IMR-90 (cell line): ENCODE measurements around the gene RGMA. TPM values are rescaled to one million over a fixed set of nuclear protein-coding genes. Genes with fewer than 3 reads are reported as not detected.

Experiments
- ATAC-seq: fragments of 200-7000 bp; cut with Tn5 transposase; 2 replicates; pipeline ENCODE4 v1.9.1; 2020; ENCODE audit warnings: low read depth, mild to moderate bottlenecking, moderate library complexity
- BruUV-seq: library from RNA; stranded (reverse); fragments of 400-500 nt; replicated peaks from 2 replicates; lab custom pipeline; 2021; lab: Mats Ljungman, UMichigan
- CTCF ChIA-PET: fragments of 300-600 bp; formaldehyde crosslinking; extraction: SDS; loops from one replicate; lab custom pipeline; 2021; ENCODE audit warnings: antibody characterized with exemption; lab: Yijun Ruan, JAX
- POLR2A ChIA-PET: fragments of 300-600 bp; sonication (Branson Sonifier 250); formaldehyde crosslinking; loops from one replicate; lab custom pipeline; 2022; ENCODE audit warnings: antibody characterized with exemption; ENCODE audit not compliant: unreplicated experiment; lab: Charles Lee
- DNase-seq: peaks from one replicate; pipeline ENCODE4 v3.0.0; 2013
- H2AFZ ChIP-seq: replicated peaks from 2 replicates; pipeline ENCODE3; 2013; ENCODE audit warnings: low read length, mild to moderate bottlenecking; ENCODE audit not compliant: poor library complexity
- H2AK5ac ChIP-seq: 2 replicates; pipeline ENCODE4 v1.6.1; 2013; ENCODE audit warnings: low read depth, low read length, inconsistent platforms
- H2AK9ac ChIP-seq: replicated peaks from 2 replicates; pipeline ENCODE3; 2013; ENCODE audit warnings: mild to moderate bottlenecking, low read depth, low read length, moderate library complexity; ENCODE audit not compliant: poor library complexity
- H2BK120ac ChIP-seq: 2 replicates; pipeline ENCODE4 v1.6.1; 2013; ENCODE audit warnings: low read depth, low read length, inconsistent platforms
- H2BK15ac ChIP-seq: 3 replicates; pipeline ENCODE4 v1.6.1; 2013; ENCODE audit warnings: low read depth, low read length, inconsistent platforms
- H2BK20ac ChIP-seq: 2 replicates; pipeline ENCODE4 v1.6.1; 2013; ENCODE audit warnings: low read depth, mild to moderate bottlenecking, inconsistent platforms, low read length, moderate library complexity
- H2BK5ac ChIP-seq: 2 replicates; pipeline ENCODE4 v1.6.1; 2013; ENCODE audit warnings: mild to moderate bottlenecking, low read depth, low read length, inconsistent platforms; ENCODE audit not compliant: poor library complexity, severe bottlenecking
- H3K14ac ChIP-seq: replicated peaks from 2 replicates; pipeline ENCODE4 v1.6.1; 2013; ENCODE audit warnings: low read depth, low read length, inconsistent platforms
- H3K18ac ChIP-seq: 2 replicates; pipeline ENCODE4 v1.6.1; 2013; ENCODE audit warnings: low read depth, low read length, control low read depth
- H3K23ac ChIP-seq: 2 replicates; pipeline ENCODE4 v1.6.1; 2013; ENCODE audit warnings: low read depth, low read length, inconsistent platforms
- H3K27ac ChIP-seq: 2 replicates; pipeline ENCODE4 v1.5.1; 2013; ENCODE audit warnings: mild to moderate bottlenecking, control low read depth, low read length; ENCODE audit not compliant: insufficient read depth
- H3K27me3 ChIP-seq: 2 replicates; pipeline ENCODE4 v1.6.1; 2013; ENCODE audit warnings: low read length; ENCODE audit not compliant: control insufficient read depth, insufficient read depth
- H3K36me3 ChIP-seq: 2 replicates; pipeline ENCODE4 v1.6.1; 2013; ENCODE audit warnings: low read length, mixed read lengths; ENCODE audit not compliant: control insufficient read depth, insufficient read depth
- H3K4ac ChIP-seq: 2 replicates; pipeline ENCODE4 v1.6.1; 2013; ENCODE audit warnings: low read depth, low read length, inconsistent platforms
- H3K4me1 ChIP-seq: 2 replicates; pipeline ENCODE4 v1.6.1; 2013; ENCODE audit warnings: low read length, mixed read lengths; ENCODE audit not compliant: control insufficient read depth, insufficient read depth
- H3K4me2 ChIP-seq: 2 replicates; pipeline ENCODE4 v1.6.1; 2013; ENCODE audit warnings: low read depth, mild to moderate bottlenecking, control low read depth, low read length, moderate library complexity
- H3K4me3 ChIP-seq: 2 replicates; pipeline ENCODE4 v1.5.1; 2013; ENCODE audit warnings: low read depth, mild to moderate bottlenecking, control low read depth, low read length, moderate library complexity; ENCODE audit not compliant: insufficient read depth
- H3K56ac ChIP-seq: 2 replicates; pipeline ENCODE4 v1.6.1; 2013; ENCODE audit warnings: low read length, inconsistent platforms; ENCODE audit not compliant: insufficient read depth; ENCODE audit errors: extremely low read depth
- H3K79me1 ChIP-seq, 2 experiments: 2 replicates each; pipeline ENCODE4 v1.6.1; 2013; ENCODE audit warnings: low read length in 2 of 2, inconsistent platforms in 1 of 2, low read depth in 1 of 2
- H3K9ac ChIP-seq: 2 replicates; pipeline ENCODE4 v1.6.1; 2013; ENCODE audit warnings: low read depth, low read length, control low read depth
- H3K9me1 ChIP-seq: 2 replicates; pipeline ENCODE4 v1.6.1; 2013; ENCODE audit warnings: low read length, inconsistent platforms; ENCODE audit not compliant: insufficient read depth
- H3K9me3 ChIP-seq: 2 replicates; pipeline ENCODE4 v1.6.1; 2013; ENCODE audit warnings: low read length; ENCODE audit not compliant: control insufficient read depth, insufficient read depth
- H4K20me1 ChIP-seq: 2 replicates; pipeline ENCODE4 v1.6.1; 2013; ENCODE audit warnings: low read length, inconsistent platforms; ENCODE audit not compliant: insufficient read depth
- H4K5ac ChIP-seq: 2 replicates; pipeline ENCODE4 v1.6.1; 2013; ENCODE audit warnings: mild to moderate bottlenecking, low read depth, low read length, control low read depth
- H4K8ac ChIP-seq, 2 experiments: 2 replicates each; pipeline ENCODE4 v1.6.1; 2013; ENCODE audit warnings: low read depth in 2 of 2, low read length in 2 of 2, control low read depth in 1 of 2, inconsistent platforms in 1 of 2
- H4K91ac ChIP-seq: 2 replicates; pipeline ENCODE4 v1.6.1; 2013; ENCODE audit warnings: low read depth, low read length, inconsistent platforms; ENCODE audit not compliant: insufficient read depth
- NFE2L2 ChIP-seq: fragments of 150-350 bp; IDR thresholded peaks from 2 replicates; pipeline ENCODE4 v1.6.1; 2016; ENCODE audit warnings: low read depth, mild to moderate bottlenecking, low read length
- RFX5 ChIP-seq: IDR thresholded peaks from 2 replicates; pipeline ENCODE4 v1.8.0; 2012; ENCODE audit warnings: low read depth, mild to moderate bottlenecking, low read length, moderate library complexity
- SMC3 ChIP-seq: fragments of 150-350 bp; IDR thresholded peaks from 2 replicates; pipeline ENCODE4 v1.6.1; 2016; ENCODE audit warnings: low read depth, mild to moderate bottlenecking, antibody characterized with exemption, low read length, moderate library complexity
- WGBS, 2 experiments: methylation state at CpG; one replicate each; pipeline versions ENCODE4 v1.1.5 to v1.1.7; 2013; ENCODE audit warnings: missing lambda C conversion rate in 2 of 2; ENCODE audit not compliant: insufficient read length in 1 of 2; ENCODE audit errors: extremely low coverage in 2 of 2; 5-methylcytosine and 5-hydroxymethylcytosine counted together
- dilution Hi-C: fragments of 300-500 bp; cut with HindIII; formaldehyde crosslinking; loops from one replicate; pipeline ENCODE4 v1.14.3; 2018; ENCODE audit warnings: low sequenced_read_pairs; ENCODE audit not compliant: unreplicated experiment
- in situ Hi-C: fragments of 300-500 bp; cut with MboI; formaldehyde crosslinking; loops from 3 replicates; pipeline ENCODE4 v1.14.3; 2019; ENCODE audit warnings: low sequenced_read_pairs, inconsistent platforms, mixed read lengths
- intact Hi-C: fragments of 100-400 bp; cut with micrococcal nuclease; formaldehyde crosslinking; loops from 2 replicates; pipeline ENCODE4 v1.10.0; 2022
- polyA plus RNA-seq, 3 experiments: library from polyadenylated mRNA; depleted of rRNA; stranded (reverse); fragments of >200 nt; gene quantifications; 2 replicates each; pipeline ENCODE4 v1.2.3, GENCODE V29; 2012; ENCODE audit warnings: low replicate concordance in 1 of 3
- total RNA-seq: library from RNA; depleted of rRNA; stranded (reverse); fragments of >200 nt; gene quantifications from 2 replicates; pipeline ENCODE4 v1.2.3, GENCODE V29; 2012

RGMA gene
- total and polyA plus RNA-seq, 2 of the 4 experiments (the other 2 are of a cell fraction), result 0.18 to 0.26 TPM

GRCh38 chr15:93019090-93019489, 69.9 kb downstream of the RGMA start:
- Histone ChIP-seq H2AFZ (no peak overlapping the region), H2BK5ac (no peak overlapping the region), H3K79me1 (peaks cover 26 to 39% of the 10 kb centered on the region in 2 experiments), H2BK15ac (no peak overlapping the region), H2BK120ac (no peak overlapping the region), H4K20me1 (peaks cover 15% of the 10 kb centered on the region; the same call in 1 of the 2 replicates), H4K8ac (no peak overlapping the region), H3K4me2 (no peak overlapping the region), H3K27ac (no peak overlapping the region), H3K4me3 (no peak overlapping the region), H3K56ac (no peak overlapping the region), H3K23ac (no peak overlapping the region), H3K36me3 (peaks cover 58% of the 10 kb centered on the region), H2AK9ac (no peak overlapping the region), H3K4me1 (no peaks in the 10 kb centered on the region), H3K9me3 (no peaks in the 10 kb centered on the region), H3K14ac (no peak overlapping the region), H3K27me3 (no peaks in the 10 kb centered on the region), H4K91ac (no peak overlapping the region), H3K4ac (no peak overlapping the region), H3K9me1 (peaks cover 6% of the 10 kb centered on the region; the same call in 1 of the 2 replicates), H3K9ac (no peak overlapping the region), H2AK5ac (no peak overlapping the region), H2BK20ac (no peak overlapping the region), H4K5ac (no peak overlapping the region), H3K18ac (no peak overlapping the region)
- ChIA-PET POLR2A (no interaction called here), CTCF (interaction anchor here (0.6 to 2.0 kb wide), 2 partner anchors 222 to 322 kb away, joined by 3 to 8 read pairs; no protein-coding TSS in a partner anchor)
- ATAC-seq (no peak), DNase-seq (no peak)
- intact Hi-C loops, result loop anchor here (5.0 kb wide), 1 partner anchor 37 kb away; no protein-coding TSS in a partner anchor
- no TSS peak for BruUV-seq
- in situ Hi-C loops, result no loop called here
- 93% methylated on average over 5 of the region's 7 CpGs; no CpG with 5 or more reads in 1 of the 2 experiments for WGBS, 2 experiments
- dilution Hi-C loops, result no loop called here
- no peak for TF ChIP-seq RFX5
- no peak for TF ChIP-seq NFE2L2
- no peak for TF ChIP-seq SMC3
